H1 (cell line): ENCODE measurements around the gene SLC26A11.

Experiments
- ASH2L ChIP-seq: fragments of 200-600, 300-600 bp; sonication (generic); IDR thresholded peaks from one replicate; pipeline ENCODE4 v1.7.1; 2017; ENCODE audit warnings: low read length
- ATF2 ChIP-seq: IDR thresholded peaks from 2 replicates; pipeline ENCODE4 v1.6.1; 2012; ENCODE audit warnings: low read length, inconsistent platforms
- CREB1 ChIP-seq: IDR thresholded peaks from 2 replicates; pipeline ENCODE4 v1.6.1; 2012; ENCODE audit warnings: inconsistent platforms
- CTCF ChIP-seq, 3 experiments: IDR thresholded peaks; 1 replicate in 2 of 3; 2 replicates in 1 of 3; pipeline versions ENCODE4 v1.5.1 to v1.6.1; 2011; ENCODE audit warnings: low read length in 3 of 3, mild to moderate bottlenecking in 3 of 3, inconsistent platforms in 2 of 3, low read depth in 1 of 3, moderate library complexity in 1 of 3; ENCODE audit not compliant: insufficient read depth in 1 of 3; ENCODE audit errors: control extremely low read depth in 1 of 3
- EP300 ChIP-seq, 2 experiments: IDR thresholded peaks; 1 replicate in 1 of 2; 2 replicates in 1 of 2; pipeline ENCODE4 v1.6.1; 2011 to 2012; ENCODE audit warnings: low read depth in 2 of 2, low read length in 2 of 2, mild to moderate bottlenecking in 2 of 2, borderline replicate concordance in 1 of 2, inconsistent platforms in 1 of 2, moderate library complexity in 1 of 2
- EZH2 ChIP-seq: fragments of 200-600 bp; sonication (generic); IDR thresholded peaks from 2 replicates; pipeline ENCODE4 v1.7.1; 2012; ENCODE audit warnings: low read depth, mild to moderate bottlenecking, moderate library complexity, low read length, inconsistent platforms; ENCODE audit not compliant: severe bottlenecking
- POLR2A ChIP-seq, 2 experiments: IDR thresholded peaks; 1 replicate in 1 of 2; 2 replicates in 1 of 2; pipeline ENCODE4 v1.6.1; 2011; ENCODE audit warnings: low read depth in 2 of 2, low read length in 2 of 2, mild to moderate bottlenecking in 2 of 2; ENCODE audit errors: control extremely low read depth in 1 of 2
- POLR2AphosphoS5 ChIP-seq: IDR thresholded peaks from 2 replicates; pipeline ENCODE4 v1.6.1; 2011; ENCODE audit warnings: low read depth, low read length
- RAD21 ChIP-seq, 2 experiments: IDR thresholded peaks in 1 of 2; conservative IDR thresholded peaks in 1 of 2; 2 replicates each; pipeline ENCODE4 v1.6.1; 2011; ENCODE audit warnings: low read depth in 2 of 2, low read length in 2 of 2, improper control_type of control experiment in 1 of 2, inconsistent platforms in 1 of 2, mild to moderate bottlenecking in 1 of 2, moderate library complexity in 1 of 2
- SIRT6 ChIP-seq: IDR thresholded peaks from one replicate; pipeline ENCODE4 v1.7.1; 2012; ENCODE audit warnings: low read length, inconsistent platforms
- TEAD4 ChIP-seq: IDR thresholded peaks from 2 replicates; pipeline ENCODE4 v1.6.1; 2012; ENCODE audit warnings: low read depth, low read length, inconsistent platforms, mixed read lengths
- ZNF274 ChIP-seq: IDR thresholded peaks from 2 replicates; pipeline ENCODE4 v1.7.0; 2012; ENCODE audit warnings: low read length, borderline replicate concordance; ENCODE audit errors: extremely low read depth

DNA sequence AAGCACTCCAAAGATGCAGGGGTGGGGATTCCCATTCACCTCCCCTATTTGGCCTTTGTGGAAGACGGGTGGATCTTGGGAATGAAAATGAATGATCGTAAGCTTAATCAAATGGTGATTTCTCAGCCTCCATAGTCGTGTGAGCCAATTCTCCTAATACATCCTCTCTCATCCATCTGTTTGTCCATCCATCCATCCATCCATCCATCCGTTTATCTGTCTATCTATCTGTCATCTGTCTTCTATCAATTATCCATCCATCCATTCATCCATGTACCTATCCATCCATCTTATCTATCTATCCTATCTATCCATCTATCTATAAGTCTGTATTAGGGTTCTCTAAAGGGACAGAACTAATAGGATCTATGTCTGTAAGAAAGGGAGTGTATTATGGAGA is 48.2 kb downstream of the SLC26A11 start:
- no peak for TF ChIP-seq CTCF (IDR thresholded peaks at IDR 0.05; ENCODE audit: control extremely low read depth in 1 of 3, insufficient read depth in 1 of 3, low read depth in 1 of 3, low read length in 3 of 3)
- TF ChIP-seq POLR2AphosphoS5, result no peak
- TF ChIP-seq TEAD4, result no peak
- no peak for TF ChIP-seq RAD21 (IDR thresholded peaks at IDR 0.05 in 1 of 2, conservative IDR thresholded peaks at IDR 0.05 in 1 of 2; ENCODE audit: low read depth in 2 of 2, low read length in 2 of 2)
- no peak for TF ChIP-seq ZNF274
- no peak for TF ChIP-seq POLR2A (IDR thresholded peaks at IDR 0.05; ENCODE audit: control extremely low read depth in 1 of 2, low read depth in 2 of 2, low read length in 2 of 2)
- no peak for TF ChIP-seq ATF2
- no peak for TF ChIP-seq EZH2
- no peak for TF ChIP-seq ASH2L
- TF ChIP-seq SIRT6, result no peak
- no peak for TF ChIP-seq EP300 (IDR thresholded peaks at IDR 0.05; ENCODE audit: borderline replicate concordance in 1 of 2, low read depth in 2 of 2, low read length in 2 of 2)
- no peak for TF ChIP-seq CREB1
